WTC11 (cell line): Measurements from ENCODE around the gene TMEM147. TPM values are rescaled to one million over a fixed set of nuclear protein-coding genes. Genes with fewer than 3 reads are reported as not detected.

Experiments used
- ATAC-seq: fragments of 200-7000 bp; cut with Tn5 transposase; 2 replicates; pipeline ENCODE4 v1.10.0; 2021; ENCODE audit warnings: mild to moderate bottlenecking, moderate library complexity
- CTCF ChIA-PET: fragments of 300-600 bp; sonication (Branson Sonifier 250); formaldehyde crosslinking; loops from one replicate; lab custom pipeline; 2021; ENCODE audit warnings: antibody characterized with exemption; lab: Charles Lee
- POLR2A ChIA-PET: fragments of 350-600 bp; sonication (Branson Sonifier 250); formaldehyde crosslinking; loops from one replicate; lab custom pipeline; 2021; ENCODE audit warnings: antibody characterized with exemption; lab: Charles Lee
- DNase-seq: peaks from one replicate; pipeline ENCODE4 v3.0.0; 2021; ENCODE audit warnings: low spot score
- H3K27ac Mint-ChIP-seq: 2 replicates; pipeline ENCODE4 v1.8.0; 2021; ENCODE audit warnings: mixed read lengths
- H3K27me3 Mint-ChIP-seq: 2 replicates; pipeline ENCODE4 v1.8.0; 2021; ENCODE audit warnings: low read depth, mild to moderate bottlenecking, moderate library complexity, mixed read lengths
- H3K36me3 Mint-ChIP-seq: 2 replicates; pipeline ENCODE4 v1.8.0; 2021; ENCODE audit warnings: mixed read lengths
- H3K4me1 Mint-ChIP-seq: 2 replicates; pipeline ENCODE4 v1.8.0; 2022; ENCODE audit warnings: mixed read lengths
- H3K4me3 Mint-ChIP-seq: 2 replicates; pipeline ENCODE4 v1.8.0; 2021; ENCODE audit warnings: mild to moderate bottlenecking, moderate library complexity, mixed read lengths
- H3K9me3 Mint-ChIP-seq: 2 replicates; pipeline ENCODE4 v1.8.0; 2021; ENCODE audit warnings: mixed read lengths
- AFF4 ChIP-seq: sonication (generic); formaldehyde crosslinking; IDR thresholded peaks from 2 replicates; pipeline ENCODE4 v1.8.1; 2023; ENCODE audit warnings: mild to moderate bottlenecking, missing genetic modification reagents, borderline replicate concordance
- ATF2 ChIP-seq: sonication (generic); formaldehyde crosslinking; IDR thresholded peaks from 2 replicates; pipeline ENCODE4 v1.8.1; 2022; ENCODE audit warnings: low read depth, missing genetic modification reagents, borderline replicate concordance
- CTCF ChIP-seq: fragments of 200-600 bp; IDR thresholded peaks from 2 replicates; pipeline ENCODE4 v1.8.0; 2022; ENCODE audit warnings: antibody characterized with exemption
- E2F5 ChIP-seq: sonication (generic); formaldehyde crosslinking; IDR thresholded peaks from 2 replicates; pipeline ENCODE4 v1.8.1; 2022; ENCODE audit warnings: mild to moderate bottlenecking, moderate library complexity, missing genetic modification reagents
- EMX1 ChIP-seq: fragments of 250-450 bp; sonication (Bioruptor Pico); IDR thresholded peaks from 2 replicates; pipeline ENCODE4 v1.8.0; 2021; ENCODE audit warnings: mild to moderate bottlenecking
- GABPB1 ChIP-seq: sonication (generic); formaldehyde crosslinking; IDR thresholded peaks from 2 replicates; pipeline ENCODE4 v1.8.1; 2023; ENCODE audit warnings: mild to moderate bottlenecking, missing genetic modification reagents
- GRHL2 ChIP-seq: fragments of 250-450 bp; sonication (Bioruptor Pico); IDR thresholded peaks from 2 replicates; pipeline ENCODE4 v1.8.0; 2022; ENCODE audit warnings: mild to moderate bottlenecking, moderate library complexity; ENCODE audit not compliant: insufficient replicate concordance, severe bottlenecking
- HMGA2 ChIP-seq: fragments of 250-450 bp; sonication (Bioruptor Pico); IDR thresholded peaks from 2 replicates; pipeline ENCODE4 v1.4.0; 2021; ENCODE audit warnings: mild to moderate bottlenecking, moderate library complexity
- IRF1 ChIP-seq: sonication (generic); formaldehyde crosslinking; IDR thresholded peaks from 2 replicates; pipeline ENCODE4 v1.8.0; 2023; ENCODE audit warnings: missing genetic modification reagents
- IRF2 ChIP-seq: sonication (generic); formaldehyde crosslinking; IDR thresholded peaks from 2 replicates; pipeline ENCODE4 v1.8.0; 2022; ENCODE audit warnings: low read depth, missing genetic modification reagents, borderline replicate concordance
- JUN ChIP-seq: sonication (generic); formaldehyde crosslinking; IDR thresholded peaks from 2 replicates; pipeline ENCODE4 v1.8.0; 2023; ENCODE audit warnings: mild to moderate bottlenecking, missing genetic modification reagents
- KAT7 ChIP-seq: sonication (generic); formaldehyde crosslinking; IDR thresholded peaks from 2 replicates; pipeline ENCODE4 v1.8.1; 2023; ENCODE audit warnings: missing genetic modification reagents, mild to moderate bottlenecking, borderline replicate concordance
- STAT6 ChIP-seq: sonication (generic); formaldehyde crosslinking; conservative IDR thresholded peaks from 2 replicates; pipeline ENCODE4 v1.8.1; 2023; ENCODE audit warnings: mild to moderate bottlenecking, low read depth, missing genetic modification reagents, moderate library complexity
- TEAD4 ChIP-seq: sonication (generic); formaldehyde crosslinking; IDR thresholded peaks from 2 replicates; pipeline ENCODE4 v1.8.0; 2022; ENCODE audit warnings: mild to moderate bottlenecking, missing genetic modification reagents
- ZNF317 ChIP-seq: sonication (generic); formaldehyde crosslinking; IDR thresholded peaks from 2 replicates; pipeline ENCODE4 v1.8.1; 2023; ENCODE audit warnings: low read depth, mild to moderate bottlenecking, moderate library complexity, missing genetic modification reagents, borderline replicate concordance
- ZNF425 ChIP-seq: fragments of 250-450 bp; sonication (Bioruptor Pico); conservative IDR thresholded peaks from 2 replicates; pipeline ENCODE4 v1.9.0; 2021; ENCODE audit warnings: mild to moderate bottlenecking
- ZNF671 ChIP-seq: fragments of 250-450 bp; sonication (Bioruptor Pico); IDR thresholded peaks from 2 replicates; pipeline ENCODE4 v1.8.0; 2021; ENCODE audit warnings: mild to moderate bottlenecking
- total RNA-seq: library from RNA; stranded (reverse); gene quantifications from 3 replicates; pipeline ENCODE4 v1.2.3, GENCODE V29; 2021

Gene TMEM147
- total RNA-seq, 1 experiment from 2014 or later: 135 TPM

GRCh38 chr19:35539850-35540249, 5.6 kb upstream of the TMEM147 start:
- peaks cover 20% of the 10 kb centered on the region for H3K4me1 Mint-ChIP-seq
- H3K4me3 Mint-ChIP-seq: no peak overlapping the region
- POLR2A ChIA-PET: no interaction called here
- TF ChIP-seq STAT6 (no peak), IRF1 (no peak), KAT7 (CRISPR knock-in tag) (no peak), JUN (no peak), IRF2 (CRISPR knock-in tag) (no peak), HMGA2 (no peak), EMX1 (CRISPR knock-in tag) (no peak), GRHL2 (CRISPR knock-in tag) (no peak), ZNF317 (CRISPR knock-in tag) (no peak), E2F5 (CRISPR knock-in tag) (no peak), CTCF (no peak), ZNF671 (no peak), TEAD4 (no peak), ZNF425 (CRISPR knock-in tag) (no peak), AFF4 (CRISPR knock-in tag) (no peak), GABPB1 (CRISPR knock-in tag) (no peak), ATF2 (CRISPR knock-in tag) (no peak)
- ATAC-seq (no peak), DNase-seq (no peak)
- no peaks in the 10 kb centered on the region; the same call in 1 of the 2 replicates for H3K27me3 Mint-ChIP-seq
- CTCF ChIA-PET: interaction anchor here (0.5 kb wide), 1 partner anchor 134 kb away, joined by 6 read pairs; no protein-coding TSS in a partner anchor
- no peak overlapping the region for H3K27ac Mint-ChIP-seq
- H3K9me3 Mint-ChIP-seq: no peaks in the 10 kb centered on the region
- peaks cover 21% of the 10 kb centered on the region for H3K36me3 Mint-ChIP-seq
